Endothelial cell (in vitro differentiated cells): ENCODE data around the gene EPHB1. TPM values are rescaled to one million over a fixed set of nuclear protein-coding genes. Genes with fewer than 3 reads are reported as not detected.

Experiments used
- DNase-seq: peaks from one replicate; pipeline ENCODE4 v3.0.0; 2021; ENCODE audit warnings: low spot score
- H3K27ac Mint-ChIP-seq: one replicate; pipeline ENCODE4 v1.8.0; 2021; ENCODE audit warnings: mixed read lengths, inconsistent platforms; ENCODE audit not compliant: unreplicated experiment
- H3K27me3 Mint-ChIP-seq: one replicate; pipeline ENCODE4 v1.8.0; 2021; ENCODE audit warnings: mild to moderate bottlenecking, moderate library complexity, mixed read lengths, inconsistent platforms; ENCODE audit not compliant: unreplicated experiment
- H3K36me3 Mint-ChIP-seq: one replicate; pipeline ENCODE4 v1.8.0; 2021; ENCODE audit warnings: mild to moderate bottlenecking, low read depth, mixed read lengths, inconsistent platforms; ENCODE audit not compliant: unreplicated experiment
- H3K4me1 Mint-ChIP-seq: one replicate; pipeline ENCODE4 v1.8.0; 2021; ENCODE audit warnings: mild to moderate bottlenecking, mixed read lengths, inconsistent platforms; ENCODE audit not compliant: unreplicated experiment
- H3K4me3 Mint-ChIP-seq: one replicate; pipeline ENCODE4 v1.8.0; 2021; ENCODE audit warnings: mild to moderate bottlenecking, mixed read lengths, inconsistent platforms; ENCODE audit not compliant: unreplicated experiment
- H3K9me3 Mint-ChIP-seq: one replicate; pipeline ENCODE4 v1.8.0; 2021; ENCODE audit warnings: mixed read lengths, inconsistent platforms; ENCODE audit not compliant: unreplicated experiment
- CTCF ChIP-seq: fragments of 200-600 bp; sonication (generic); IDR thresholded peaks from one replicate; pipeline ENCODE4 v1.5.0; 2021; ENCODE audit warnings: antibody characterized with exemption; ENCODE audit not compliant: unreplicated experiment
- total RNA-seq: library from RNA; stranded (reverse); fragmentation: NEBNext Ultra II Directional; extraction: Animal tissue kit (Norgen Biotek cat#: 25700); gene quantifications from one replicate; pipeline ENCODE4 v1.2.1, GENCODE V29; 2021; ENCODE audit not compliant: unreplicated experiment

EPHB1 gene
- total RNA-seq, 1 donor from 2014 or later: 5.7 TPM

- peaks cover 21% of the 10 kb centered on the region for H3K4me1 Mint-ChIP-seq
- H3K27ac Mint-ChIP-seq: no peak overlapping the region
- H3K27me3 Mint-ChIP-seq: peaks cover 6% of the 10 kb centered on the region
These were observed 4.3 kb downstream of the EPHB1 start for GRCh38 chr3:134799393-134799792.

GRCh38 chr3:134801204-134801958 is 6.3 kb downstream of the EPHB1 start:
- Mint-ChIP-seq H3K9me3 (no peaks in the 10 kb centered on the region), H3K36me3 (no peaks in the 10 kb centered on the region), H3K27ac (no peak overlapping the region), H3K27me3 (peaks cover 3% of the 10 kb centered on the region), H3K4me1 (peaks cover 19% of the 10 kb centered on the region), H3K4me3 (no peak overlapping the region)
- no peak for TF ChIP-seq CTCF
- no peak for DNase-seq

More at GRCh38 chr3:134799393-134799792, 4.3 kb downstream of the EPHB1 start:
- no peak for DNase-seq
- no peak for TF ChIP-seq CTCF
- H3K4me3 Mint-ChIP-seq: no peak overlapping the region
- no peaks in the 10 kb centered on the region for H3K36me3 Mint-ChIP-seq
- no peaks in the 10 kb centered on the region for H3K9me3 Mint-ChIP-seq

GRCh38 chr3:134802428-134803050 is 7.5 kb downstream of the EPHB1 start:
- Mint-ChIP-seq H3K4me1 (peaks cover 12% of the 10 kb centered on the region), H3K27me3 (peaks cover 1% of the 10 kb centered on the region), H3K27ac (no peak overlapping the region), H3K4me3 (no peak overlapping the region), H3K9me3 (no peaks in the 10 kb centered on the region), H3K36me3 (no peaks in the 10 kb centered on the region)
- DNase-seq: no peak
- no peak for TF ChIP-seq CTCF

- no peak overlapping the region for H3K4me3 Mint-ChIP-seq
- H3K36me3 Mint-ChIP-seq: no peaks in the 10 kb centered on the region
- H3K4me1 Mint-ChIP-seq: peaks cover 6% of the 10 kb centered on the region
- DNase-seq: no peak
- no peaks in the 10 kb centered on the region for H3K9me3 Mint-ChIP-seq
- no peak overlapping the region for H3K27ac Mint-ChIP-seq
- TF ChIP-seq CTCF: no peak
- peaks cover 1% of the 10 kb centered on the region for H3K27me3 Mint-ChIP-seq
These were observed 8.0 kb downstream of the EPHB1 start for GRCh38 chr3:134803051-134803505.

GRCh38 chr3:134803652-134804051 is 8.6 kb downstream of the EPHB1 start:
- DNase-seq: no peak
- Mint-ChIP-seq H3K36me3 (no peaks in the 10 kb centered on the region), H3K9me3 (no peaks in the 10 kb centered on the region), H3K4me1 (peaks cover 3% of the 10 kb centered on the region), H3K4me3 (no peak overlapping the region), H3K27me3 (peaks cover 1% of the 10 kb centered on the region), H3K27ac (no peak overlapping the region)
- no peak for TF ChIP-seq CTCF
